Measurements from ENCODE around the gene CREB3L2. TPM values are rescaled to one million over a fixed set of nuclear protein-coding genes. Genes with fewer than 3 reads are reported as not detected.
A peak's percentile ranks its signal among the peaks of the same experiment; 100 is the strongest.

The CREB3L2 gene
- total and polyA plus RNA-seq, 2 of the 4 experiments (the other 2 are of a cell fraction), result 42.3 to 57.9 TPM

- H4K20me1 ChIP-seq (ENCODE audit: insufficient read depth, low read length), result no peaks in the 10 kb centered on the region; the same call in 1 of the 2 replicates
- no peak overlapping the region for H3K14ac ChIP-seq (replicated peaks; ENCODE audit: low read depth, low read length)
- no peak overlapping the region for H4K91ac ChIP-seq (ENCODE audit: insufficient read depth, low read depth, low read length)
- POLR2A ChIA-PET (ENCODE audit: unreplicated experiment), result no interaction called here
- ATAC-seq (ENCODE audit: low read depth) (no peak), DNase-seq (no peak)
- 40% methylated on average over 6 of the region's 18 CpGs; no CpG with 5 or more reads in 1 of the 2 experiments for WGBS, 2 experiments (ENCODE audit: extremely low coverage in 2 of 2, insufficient read length in 1 of 2)
- intact Hi-C loops (cut with micrococcal nuclease) (loop anchor here (2.0 to 5.0 kb wide), 2 partner anchors 35 to 191 kb away; no protein-coding TSS in a partner anchor), in situ Hi-C loops (cut with MboI; ENCODE audit: low sequenced_read_pairs) (no loop called here), dilution Hi-C loops (cut with HindIII; ENCODE audit: low sequenced_read_pairs, unreplicated experiment) (no loop called here)
- peaks cover 0 to 3% of the 10 kb centered on the region in 2 experiments; a peak in 1 of 4 replicates for H3K79me1 ChIP-seq (ENCODE audit: low read depth in 1 of 2, low read length in 2 of 2)
- BruUV-seq (replicated peaks), result no TSS peak
- no peak overlapping the region for H3K56ac ChIP-seq (ENCODE audit: extremely low read depth, insufficient read depth, low read length)
- H2BK120ac ChIP-seq (ENCODE audit: low read depth, low read length), result no peak overlapping the region
- CTCF ChIA-PET, result no interaction called here
- no peak overlapping the region for H3K4ac ChIP-seq (ENCODE audit: low read depth, low read length)
- H4K5ac ChIP-seq (ENCODE audit: low read depth, low read length), result no peak overlapping the region
- no peak overlapping the region for H2BK5ac ChIP-seq (ENCODE audit: low read depth, low read length, poor library complexity, severe bottlenecking)
- H3K4me1 ChIP-seq (ENCODE audit: control insufficient read depth, insufficient read depth, low read length), result peaks cover 13% of the 10 kb centered on the region; the same call in 1 of the 2 replicates
- H3K9ac ChIP-seq (ENCODE audit: low read depth, low read length), result no peak overlapping the region
- no peak overlapping the region for H3K27ac ChIP-seq (ENCODE audit: insufficient read depth, low read length)
- no peak overlapping the region; a peak in 1 of 4 replicates for H4K8ac ChIP-seq (ENCODE audit: low read depth in 2 of 2, low read length in 2 of 2)
- peaks cover 7% of the 10 kb centered on the region; the same call in 1 of the 2 replicates for H3K9me1 ChIP-seq (ENCODE audit: insufficient read depth, low read length)
- H3K4me2 ChIP-seq (ENCODE audit: low read depth, low read length), result no peak overlapping the region; the same call in 1 of the 2 replicates
- H2BK15ac ChIP-seq (ENCODE audit: low read depth, low read length), result no peak overlapping the region
- TF ChIP-seq RFX5 (IDR thresholded peaks at IDR 0.05; ENCODE audit: low read depth, low read length) (no peak), CTCF (conservative IDR thresholded peaks at IDR 0.05; ENCODE audit: low read depth, low read length) (no peak), MAFK (IDR thresholded peaks at IDR 0.05; ENCODE audit: low read depth, low read length) (peak; percentile 37; the same call in 1 of the 2 replicates)
- 0 out of 2 replicates have a peak, but pooled peaks cover 2% of the 10 kb centered on the region for H3K36me3 ChIP-seq (ENCODE audit: control insufficient read depth, insufficient read depth, low read length)
- H3K9me3 ChIP-seq (ENCODE audit: control insufficient read depth, insufficient read depth, low read length), result no peaks in the 10 kb centered on the region
- H2BK20ac ChIP-seq (ENCODE audit: low read depth, low read length), result no peak overlapping the region
- H2AK5ac ChIP-seq (ENCODE audit: low read depth, low read length), result 0 out of 2 replicates have a peak overlapping the region, but pooled peaks have one; percentile 21
- no peaks in the 10 kb centered on the region; the same call in 1 of the 2 replicates for H3K27me3 ChIP-seq (ENCODE audit: control insufficient read depth, insufficient read depth, low read length)
- H2AFZ ChIP-seq (replicated peaks; ENCODE audit: low read length, poor library complexity), result peak overlapping the region; percentile 94
- no peak overlapping the region for H3K4me3 ChIP-seq (ENCODE audit: insufficient read depth, low read depth, low read length)
- H3K18ac ChIP-seq (ENCODE audit: low read depth, low read length), result no peak overlapping the region
- peak overlapping the region; percentile 30 for H2AK9ac ChIP-seq (replicated peaks; ENCODE audit: low read depth, low read length, poor library complexity)
- no peak overlapping the region for H3K23ac ChIP-seq (ENCODE audit: low read depth, low read length)
Measured at GRCh38 chr7:137847568-137848050, 154.3 kb downstream of the CREB3L2 start.
